ENCODE results near the gene MAP2K5.

- TF ChIP-seq CTCF (IDR thresholded peaks at IDR 0.05) (no peak), POLR2A (IDR thresholded peaks at IDR 0.05) (no peak)
Observed at GRCh38 chr15:67776600-67776999, 234.1 kb downstream of the MAP2K5 start.

Measured in tibial nerve (tissue), 3 donors.